ENCODE results near the gene JUP.

Gene JUP

DNA sequence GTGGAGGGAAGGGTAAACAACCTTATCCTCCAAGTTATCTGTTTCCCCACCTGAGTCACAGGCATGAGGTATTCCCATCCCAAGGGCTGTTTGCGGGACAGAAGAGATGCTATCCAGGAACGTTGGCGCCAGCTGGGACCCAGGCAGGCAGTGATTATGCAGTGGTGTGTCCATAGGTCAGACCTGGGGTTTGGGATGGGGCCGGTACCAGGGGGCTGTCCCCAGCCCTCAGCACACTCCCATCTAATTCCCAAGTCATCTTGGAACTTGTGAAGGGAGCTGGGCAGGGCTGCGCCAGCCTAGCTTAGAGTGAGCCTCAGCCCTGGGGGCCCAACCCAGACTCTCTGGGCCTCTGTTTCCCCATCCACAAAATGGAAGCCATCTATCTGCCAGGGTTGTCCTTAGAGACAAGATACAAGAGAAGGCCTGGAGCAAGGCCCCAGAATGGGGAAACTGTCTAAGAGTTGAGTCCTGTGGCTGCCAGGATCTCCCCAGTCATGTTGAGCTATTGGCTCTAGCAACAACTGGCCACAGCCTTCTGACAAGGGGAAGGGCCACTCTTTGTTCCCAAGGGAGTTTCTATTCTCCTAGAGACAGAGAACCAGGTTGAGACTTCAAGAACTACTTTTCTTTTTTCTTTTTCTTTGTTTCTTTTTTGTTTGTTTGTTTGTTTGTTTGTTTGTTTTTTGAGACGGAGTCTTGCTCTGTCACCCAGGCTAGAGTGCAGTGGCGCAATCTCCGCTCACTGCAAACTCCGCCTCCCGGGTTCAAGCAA lies 9.8 kb upstream of the JUP start:
- CTCF ChIA-PET, result interaction anchor here (1.1 to 3.0 kb wide), 4 partner anchors 10 to 55 kb away, joined by 3 to 32 read pairs (median 4); partner anchors contain the start of genes JUP and P3H4
- DNase-seq (ENCODE audit: extremely low spot score), result no peak
- POLR2A ChIA-PET, result interaction anchor here (0.6 to 5.2 kb wide), 5 partner anchors 11 to 134 kb away, joined by 3 to 46 read pairs (median 4); partner anchors contain the start of genes EIF1 and JUP
- TF ChIP-seq NFRKB (IDR thresholded peaks at IDR 0.05) (no peak), FOXA1 (IDR thresholded peaks at IDR 0.05) (no peak)
- TF ChIP-seq, protein P1, sequence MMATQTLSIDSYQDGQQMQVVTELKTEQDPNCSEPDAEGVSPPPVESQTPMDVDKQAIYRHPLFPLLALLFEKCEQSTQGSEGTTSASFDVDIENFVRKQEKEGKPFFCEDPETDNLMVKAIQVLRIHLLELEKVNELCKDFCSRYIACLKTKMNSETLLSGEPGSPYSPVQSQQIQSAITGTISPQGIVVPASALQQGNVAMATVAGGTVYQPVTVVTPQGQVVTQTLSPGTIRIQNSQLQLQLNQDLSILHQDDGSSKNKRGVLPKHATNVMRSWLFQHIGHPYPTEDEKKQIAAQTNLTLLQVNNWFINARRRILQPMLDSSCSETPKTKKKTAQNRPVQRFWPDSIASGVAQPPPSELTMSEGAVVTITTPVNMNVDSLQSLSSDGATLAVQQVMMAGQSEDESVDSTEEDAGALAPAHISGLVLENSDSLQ (IDR thresholded peaks at IDR 0.05), result no peak

DNA sequence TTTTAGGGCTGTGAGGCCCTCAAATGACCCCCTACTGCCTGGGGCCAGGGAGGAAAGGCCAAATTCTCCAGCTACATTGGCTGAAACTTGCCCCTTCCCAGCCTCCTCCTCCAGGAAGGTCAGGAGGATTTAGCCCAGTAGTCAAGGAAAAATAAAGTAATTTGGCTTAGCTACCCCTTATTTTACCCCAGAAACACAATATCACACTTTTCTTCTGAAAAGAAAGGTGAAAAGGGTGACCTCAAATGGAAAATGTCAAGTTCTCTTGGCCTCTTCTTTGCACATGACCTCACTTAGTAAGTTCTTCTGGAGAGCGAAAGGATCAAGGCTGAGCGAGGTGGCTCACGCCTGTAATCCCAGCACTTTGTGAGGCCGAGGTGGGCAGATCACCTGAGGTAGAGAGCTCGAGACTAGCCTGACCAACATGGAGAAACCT lies 8.0 kb upstream of the JUP start:
- TF ChIP-seq BHLHE40 (IDR thresholded peaks at IDR 0.05; ENCODE audit: borderline replicate concordance), result no peak
- ChIA-PET POLR2A (interaction anchor here (0.7 to 5.2 kb wide), 8 partner anchors 9 to 136 kb away, joined by 3 to 46 read pairs (median 6); partner anchors contain the start of genes EIF1, FKBP10, JUP and ODAD4), CTCF (interaction anchor here (0.7 to 3.0 kb wide), 6 partner anchors 9 to 105 kb away, joined by 3 to 32 read pairs (median 6); partner anchors contain the start of gene JUP)
- no peak for DNase-seq (ENCODE audit: extremely low spot score)

DNA sequence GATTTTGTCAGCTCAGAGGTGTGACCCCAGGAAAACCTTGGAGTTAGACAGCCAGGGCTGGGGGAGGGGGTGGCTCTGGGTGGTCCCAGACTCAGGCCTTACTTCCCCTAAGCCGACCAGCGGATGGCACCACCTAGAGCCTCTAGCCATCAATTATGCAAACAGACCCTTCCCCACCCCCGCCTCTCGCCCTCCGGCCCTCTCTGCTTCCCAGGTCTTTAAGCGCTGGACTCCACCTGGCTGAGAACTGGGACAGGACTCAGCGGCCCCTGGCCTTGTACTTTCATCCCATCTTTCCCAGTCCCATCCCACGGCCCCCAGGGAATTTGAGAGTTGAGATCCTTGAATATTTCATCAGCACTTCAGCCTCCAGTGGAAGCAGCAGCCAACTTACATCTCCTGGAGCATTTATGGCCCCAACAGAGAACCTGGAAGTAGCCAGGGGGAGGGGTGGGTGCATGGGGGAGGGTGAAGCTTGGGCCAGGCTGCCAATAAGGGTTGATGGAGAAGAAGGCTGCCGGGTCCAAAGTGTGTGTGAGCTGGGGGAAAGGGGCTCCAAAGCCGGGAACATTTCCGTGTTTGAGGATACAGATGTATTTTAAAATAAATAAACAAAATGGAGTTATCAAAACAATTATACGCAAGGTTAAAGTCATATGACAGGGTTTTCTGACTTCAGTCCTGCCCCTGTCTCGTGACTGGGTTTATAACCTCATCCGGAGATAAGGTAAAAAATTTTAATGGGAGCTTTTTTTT lies 7.5 kb upstream of the JUP start:
- POLR2A ChIA-PET, result interaction anchor here (0.7 to 5.2 kb wide), 13 partner anchors 8 to 137 kb away, joined by 3 to 46 read pairs (median 5); partner anchors contain the start of genes ACLY, EIF1, FKBP10 and JUP
- no peak for TF ChIP-seq NFRKB (IDR thresholded peaks at IDR 0.05)
- peak; percentile 75 for TF ChIP-seq ZNF384 (IDR thresholded peaks at IDR 0.05)
- CTCF ChIA-PET, result interaction anchor here (0.6 to 3.0 kb wide), 4 partner anchors 8 to 104 kb away, joined by 4 to 32 read pairs (median 7); partner anchors contain the start of gene JUP
- DNase-seq (ENCODE audit: extremely low spot score), result no peak

DNA sequence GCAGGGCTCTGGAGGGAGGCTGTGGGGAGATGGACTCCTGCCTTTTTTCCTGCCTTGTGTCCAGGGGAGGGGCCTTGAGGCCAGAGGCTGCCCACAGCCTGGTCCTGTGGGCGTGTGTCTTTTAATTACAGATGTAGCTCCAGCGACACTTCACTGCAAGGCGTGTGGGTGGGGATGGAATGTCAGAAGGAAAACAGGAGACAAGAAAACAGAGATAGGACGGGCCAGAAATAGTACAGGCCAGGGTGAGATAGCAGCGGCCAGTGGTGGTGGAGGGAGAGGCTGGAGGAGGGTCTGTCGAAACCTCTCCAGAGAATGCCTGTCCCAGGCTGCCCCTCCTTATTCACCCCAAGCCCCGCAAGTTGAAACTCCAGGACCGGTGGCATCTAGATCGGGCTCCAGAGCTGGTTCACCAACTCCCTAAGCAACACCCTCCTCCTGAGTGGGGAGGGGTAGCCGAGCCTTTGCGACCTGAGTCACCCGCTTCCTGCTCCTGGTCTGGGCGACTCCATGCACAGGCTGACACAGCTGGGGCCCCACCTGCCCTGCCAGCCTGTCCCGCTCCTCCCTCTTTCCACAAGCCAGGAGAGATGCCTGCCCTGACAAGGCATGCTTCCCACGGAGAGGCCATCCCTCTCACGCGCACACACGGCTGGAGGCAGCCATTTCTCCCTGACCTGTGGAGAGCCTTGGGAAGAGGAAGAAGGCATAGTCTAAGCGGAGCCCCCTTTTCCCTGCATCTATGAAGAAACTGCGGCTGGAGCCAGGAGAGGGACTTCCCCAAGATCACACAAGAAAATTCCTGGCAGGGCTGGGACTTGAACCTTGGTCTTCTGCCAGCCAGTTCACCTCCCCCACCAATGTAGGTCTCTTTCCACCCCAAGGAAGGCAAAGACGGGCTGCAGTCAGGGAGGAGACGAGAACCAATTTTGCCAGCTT lies 6.6 kb upstream of the JUP start:
- CTCF ChIA-PET, result interaction anchor here (0.6 to 1.3 kb wide), 4 partner anchors 32 to 56 kb away, joined by 3 to 6 read pairs (median 4); no protein-coding TSS in a partner anchor
- DNase-seq (ENCODE audit: extremely low spot score), result no peak
- no peak for TF ChIP-seq CTBP1 (IDR thresholded peaks at IDR 0.05; ENCODE audit: borderline replicate concordance)
- TF ChIP-seq SUZ12 (IDR thresholded peaks at IDR 0.05), result no peak
- TF ChIP-seq ZNF384 (IDR thresholded peaks at IDR 0.05), result no peak
- TF ChIP-seq, protein P1 (IDR thresholded peaks at IDR 0.05), result no peak
- TF ChIP-seq FOXM1 (IDR thresholded peaks at IDR 0.05; ENCODE audit: borderline replicate concordance), result no peak
- no peak for TF ChIP-seq LEF1 (IDR thresholded peaks at IDR 0.05; ENCODE audit: borderline replicate concordance)
- TF ChIP-seq HDGF (IDR thresholded peaks at IDR 0.05; ENCODE audit: borderline replicate concordance), result no peak
- TF ChIP-seq FOXK2 (IDR thresholded peaks at IDR 0.05), result no peak
- no peak for TF ChIP-seq FOXA1 (IDR thresholded peaks at IDR 0.05)
- TF ChIP-seq BHLHE40 (IDR thresholded peaks at IDR 0.05; ENCODE audit: borderline replicate concordance), result no peak
- POLR2A ChIA-PET, result interaction anchor here (0.6 to 5.2 kb wide), 13 partner anchors 8 to 137 kb away, joined by 3 to 46 read pairs (median 3); partner anchors contain the start of genes ACLY, EIF1, FKBP10 and JUP

DNA sequence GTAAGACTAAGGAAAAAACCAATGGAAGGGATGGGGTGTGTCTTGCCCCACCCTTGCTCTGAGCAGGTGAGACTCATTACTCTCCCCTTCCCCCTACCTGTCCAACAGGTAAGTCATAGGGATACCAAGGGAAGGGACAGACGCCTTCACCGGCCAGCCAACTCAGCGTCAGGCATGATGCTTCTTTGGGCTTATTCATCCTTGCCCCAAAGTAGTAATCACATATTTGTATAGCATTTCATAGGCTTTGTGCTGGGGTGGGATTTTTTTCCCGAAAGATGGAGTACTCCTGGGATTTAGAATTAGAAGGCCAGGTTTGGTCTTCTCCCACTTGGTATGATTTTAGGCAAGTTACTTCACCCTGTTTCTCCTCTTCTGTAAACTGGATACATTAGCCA lies 509 bp upstream of the JUP start:
- TF ChIP-seq CTBP1 (IDR thresholded peaks at IDR 0.05; ENCODE audit: borderline replicate concordance), result no peak; the same call in 1 of the 2 replicates
- no peak for TF ChIP-seq ZNF384 (IDR thresholded peaks at IDR 0.05)
- ChIA-PET POLR2A (interaction anchor here (0.6 to 4.6 kb wide), 26 partner anchors 8 to 143 kb away, joined by 3 to 46 read pairs (median 6); partner anchors contain the start of genes ACLY, EIF1, FKBP10 and HAP1), CTCF (interaction anchor here (0.6 to 3.5 kb wide), 27 partner anchors 8 to 1114 kb away, joined by 3 to 32 read pairs (median 5); partner anchors contain the start of gene EIF1)
- DNase-seq (ENCODE audit: extremely low spot score), result no peak

DNA sequence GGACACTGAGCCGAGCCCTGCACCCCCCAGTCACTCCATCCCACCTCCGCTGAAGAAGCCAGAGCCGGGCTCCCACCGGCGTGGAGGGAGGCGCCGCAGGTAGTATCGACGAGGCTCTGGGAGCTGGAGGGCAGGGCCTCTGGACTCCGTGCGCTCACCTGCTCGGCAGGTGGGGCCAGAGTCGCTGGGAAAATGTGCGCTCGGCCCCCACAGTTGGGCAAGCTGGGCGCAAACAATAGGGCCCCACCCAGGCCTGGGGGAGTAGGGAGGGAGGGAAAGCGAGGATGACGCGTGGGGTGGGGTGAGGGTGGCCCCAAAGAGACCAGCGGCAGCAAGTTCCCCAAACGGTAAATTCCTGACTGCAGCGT lies 668 bp downstream of the JUP start:
- ChIA-PET POLR2A (interaction anchor here (0.9 to 4.6 kb wide), 16 partner anchors 9 to 133 kb away, joined by 3 to 46 read pairs (median 10); partner anchors contain the start of genes ACLY, EIF1, FKBP10 and P3H4), CTCF (interaction anchor here (0.6 to 3.5 kb wide), 21 partner anchors 9 to 133 kb away, joined by 3 to 32 read pairs (median 6); partner anchors contain the start of genes ACLY and EIF1)
- TF ChIP-seq FOXA1 (IDR thresholded peaks at IDR 0.05), result no peak
- no peak for TF ChIP-seq L3MBTL2 (conservative IDR thresholded peaks at IDR 0.05)
- no peak for TF ChIP-seq FOXM1 (IDR thresholded peaks at IDR 0.05; ENCODE audit: borderline replicate concordance)
- no peak for TF ChIP-seq SUZ12 (IDR thresholded peaks at IDR 0.05)
- no peak for TF ChIP-seq ELF4 (IDR thresholded peaks at IDR 0.05)
- no peak for TF ChIP-seq BHLHE40 (IDR thresholded peaks at IDR 0.05; ENCODE audit: borderline replicate concordance)
- TF ChIP-seq CTBP1 (IDR thresholded peaks at IDR 0.05; ENCODE audit: borderline replicate concordance), result no peak
- no peak for TF ChIP-seq SP1 (IDR thresholded peaks at IDR 0.05)
- TF ChIP-seq FOXK2 (IDR thresholded peaks at IDR 0.05), result no peak
- no peak for DNase-seq (ENCODE audit: extremely low spot score)
